Mononuclear cell (primary cell): ENCODE measurements around the gene FAM3B. TPM values are rescaled to one million over a fixed set of nuclear protein-coding genes. Genes with fewer than 3 reads are reported as not detected.

Source experiments
- H3K27me3 ChIP-seq: 2 replicates; pipeline ENCODE4 v1.6.0; 2011; ENCODE audit warnings: low read length, control low read depth; ENCODE audit not compliant: insufficient read depth
- H3K4me1 ChIP-seq: 2 replicates; pipeline ENCODE4 v1.5.1; 2011; ENCODE audit warnings: mild to moderate bottlenecking, low read length, control low read depth; ENCODE audit not compliant: insufficient read depth
- H3K4me3 ChIP-seq: 2 replicates; pipeline ENCODE4 v1.5.1; 2011; ENCODE audit warnings: mild to moderate bottlenecking, low read length, moderate library complexity
- H3K9me3 ChIP-seq: 2 replicates; pipeline ENCODE4 v1.5.1; 2011; ENCODE audit warnings: low read depth, mild to moderate bottlenecking, control low read depth, low read length
- total RNA-seq: library from RNA; depleted of rRNA; stranded (reverse); fragments of >200 nt; gene quantifications from one replicate; pipeline ENCODE4 v1.2.3, GENCODE V29; 2012

FAM3B gene
- total RNA-seq, 1 donor, result 0.73 TPM

GRCh38 chr21:41327753-41328152 lies 11.2 kb downstream of the FAM3B start:
- H3K9me3 ChIP-seq, result no peaks in the 10 kb centered on the region

GRCh38 chr21:41328660-41329607 lies 12.3 kb downstream of the FAM3B start:
- Histone ChIP-seq H3K4me3 (no peak overlapping the region), H3K4me1 (no peaks in the 10 kb centered on the region), H3K27me3 (no peaks in the 10 kb centered on the region), H3K9me3 (no peaks in the 10 kb centered on the region)

More at GRCh38 chr21:41327753-41328152, 11.2 kb downstream of the FAM3B start:
- Histone ChIP-seq H3K27me3 (no peaks in the 10 kb centered on the region), H3K4me1 (no peaks in the 10 kb centered on the region), H3K4me3 (no peak overlapping the region)

GRCh38 chr21:41333752-41334151 lies 17.2 kb downstream of the FAM3B start:
- Histone ChIP-seq H3K4me3 (no peak overlapping the region), H3K4me1 (no peaks in the 10 kb centered on the region), H3K9me3 (no peaks in the 10 kb centered on the region), H3K27me3 (no peaks in the 10 kb centered on the region)

GRCh38 chr21:41337515-41337914 lies 20.9 kb downstream of the FAM3B start:
- no peaks in the 10 kb centered on the region for H3K4me1 ChIP-seq
- peaks cover 10% of the 10 kb centered on the region for H3K9me3 ChIP-seq
- no peaks in the 10 kb centered on the region for H3K27me3 ChIP-seq
- H3K4me3 ChIP-seq, result no peak overlapping the region

GRCh38 chr21:41338455-41338854 lies 21.9 kb downstream of the FAM3B start:
- Histone ChIP-seq H3K9me3 (peaks cover 10% of the 10 kb centered on the region), H3K27me3 (no peaks in the 10 kb centered on the region), H3K4me1 (no peaks in the 10 kb centered on the region), H3K4me3 (no peak overlapping the region)

- peaks cover 10% of the 10 kb centered on the region for H3K9me3 ChIP-seq
- no peak overlapping the region for H3K4me3 ChIP-seq
- H3K27me3 ChIP-seq, result no peaks in the 10 kb centered on the region
- no peaks in the 10 kb centered on the region for H3K4me1 ChIP-seq
Observed at GRCh38 chr21:41342035-41342434, 25.4 kb downstream of the FAM3B start.

GRCh38 chr21:41344146-41344545 lies 27.5 kb downstream of the FAM3B start:
- Histone ChIP-seq H3K27me3 (no peaks in the 10 kb centered on the region), H3K4me3 (no peak overlapping the region)

GRCh38 chr21:41345356-41345755 lies 28.8 kb downstream of the FAM3B start:
- no peaks in the 10 kb centered on the region for H3K27me3 ChIP-seq
- H3K9me3 ChIP-seq, result peaks cover 10% of the 10 kb centered on the region
- peaks cover 9% of the 10 kb centered on the region for H3K4me1 ChIP-seq
- H3K4me3 ChIP-seq, result no peak overlapping the region

More at GRCh38 chr21:41344146-41344545, 27.5 kb downstream of the FAM3B start:
- Histone ChIP-seq H3K4me1 (peaks cover 9% of the 10 kb centered on the region), H3K9me3 (peaks cover 10% of the 10 kb centered on the region)

GRCh38 chr21:41345934-41346685 lies 29.5 kb downstream of the FAM3B start:
- Histone ChIP-seq H3K27me3 (no peaks in the 10 kb centered on the region), H3K9me3 (peaks cover 10% of the 10 kb centered on the region), H3K4me3 (no peak overlapping the region)

GRCh38 chr21:41346758-41347157 lies 30.2 kb downstream of the FAM3B start:
- Histone ChIP-seq H3K4me1 (peaks cover 9% of the 10 kb centered on the region), H3K27me3 (no peaks in the 10 kb centered on the region), H3K4me3 (no peak overlapping the region), H3K9me3 (peaks cover 8% of the 10 kb centered on the region)

More at GRCh38 chr21:41345934-41346685, 29.5 kb downstream of the FAM3B start:
- peaks cover 9% of the 10 kb centered on the region for H3K4me1 ChIP-seq

GRCh38 chr21:41348434-41348833 lies 31.8 kb downstream of the FAM3B start:
- H3K9me3 ChIP-seq, result no peaks in the 10 kb centered on the region
- H3K27me3 ChIP-seq, result no peaks in the 10 kb centered on the region
- H3K4me1 ChIP-seq, result peaks cover 9% of the 10 kb centered on the region
- H3K4me3 ChIP-seq, result no peak overlapping the region

GRCh38 chr21:41349126-41349525 lies 32.5 kb downstream of the FAM3B start:
- peaks cover 9% of the 10 kb centered on the region for H3K4me1 ChIP-seq
- H3K4me3 ChIP-seq, result no peak overlapping the region
- H3K9me3 ChIP-seq, result no peaks in the 10 kb centered on the region
- no peaks in the 10 kb centered on the region for H3K27me3 ChIP-seq

- no peaks in the 10 kb centered on the region for H3K9me3 ChIP-seq
- H3K27me3 ChIP-seq, result no peaks in the 10 kb centered on the region
- peaks cover 9% of the 10 kb centered on the region for H3K4me1 ChIP-seq
- no peak overlapping the region for H3K4me3 ChIP-seq
Observed at GRCh38 chr21:41349619-41350390, 33.2 kb downstream of the FAM3B start.

- Histone ChIP-seq H3K4me1 (peaks cover 9% of the 10 kb centered on the region), H3K4me3 (no peak overlapping the region), H3K27me3 (no peaks in the 10 kb centered on the region), H3K9me3 (no peaks in the 10 kb centered on the region)
Observed at GRCh38 chr21:41350436-41351155, 34.0 kb downstream of the FAM3B start.
